Activated T-cell treated with anti-CD3 and anti-CD28 coated beads for 48 hours (primary cell): ENCODE data around the gene VAT1L.

Source experiments
- DNase-seq: peaks from one replicate; pipeline ENCODE4 v3.0.0-alpha.2; 2020; ENCODE audit warnings: low read depth

The VAT1L gene

GRCh38 chr16:77869997-77870813, 81.8 kb downstream of the VAT1L start:
- no peak for DNase-seq

GRCh38 chr16:77871932-77872331, 83.6 kb downstream of the VAT1L start:
- DNase-seq: no peak

GRCh38 chr16:77873066-77873465, 84.7 kb downstream of the VAT1L start:
- no peak for DNase-seq

GRCh38 chr16:77874347-77874746, 86.0 kb downstream of the VAT1L start:
- no peak for DNase-seq

GRCh38 chr16:77876776-77877175, 88.4 kb downstream of the VAT1L start:
- no peak for DNase-seq

GRCh38 chr16:77877712-77878347, 89.5 kb downstream of the VAT1L start:
- no peak for DNase-seq

GRCh38 chr16:77881355-77882030, 93.1 kb downstream of the VAT1L start:
- no peak for DNase-seq

GRCh38 chr16:77882358-77882757, 94.0 kb downstream of the VAT1L start:
- DNase-seq: no peak

- no peak for DNase-seq
These were observed 97.4 kb downstream of the VAT1L start for GRCh38 chr16:77885571-77886295.

GRCh38 chr16:77888871-77889270, 100.5 kb downstream of the VAT1L start:
- DNase-seq: no peak

GRCh38 chr16:77890075-77890474, 101.7 kb downstream of the VAT1L start:
- no peak for DNase-seq

GRCh38 chr16:77894162-77894561, 105.8 kb downstream of the VAT1L start:
- no peak for DNase-seq

- no peak for DNase-seq
These were observed 107.6 kb downstream of the VAT1L start for GRCh38 chr16:77895962-77896361.

GRCh38 chr16:77896415-77897128, 108.2 kb downstream of the VAT1L start:
- DNase-seq: no peak

GRCh38 chr16:77897129-77897437, 108.7 kb downstream of the VAT1L start:
- no peak for DNase-seq

- DNase-seq: no peak
These were observed 109.7 kb downstream of the VAT1L start for GRCh38 chr16:77897831-77898605.

GRCh38 chr16:77898671-77899211, 110.4 kb downstream of the VAT1L start:
- no peak for DNase-seq

GRCh38 chr16:77899416-77899815, 111.1 kb downstream of the VAT1L start:
- DNase-seq: no peak

- no peak for DNase-seq
These were observed 117.1 kb downstream of the VAT1L start for GRCh38 chr16:77905374-77905920.

- DNase-seq: no peak
These were observed 121.7 kb downstream of the VAT1L start for GRCh38 chr16:77910021-77910420.

- DNase-seq: no peak
These were observed 124.3 kb downstream of the VAT1L start for GRCh38 chr16:77912617-77913016.
